ENCODE measurements around the gene TTYH2. TPM values are rescaled to one million over a fixed set of nuclear protein-coding genes. Genes with fewer than 3 reads are reported as not detected.

Gene TTYH2
- total RNA-seq, 3 donors from 2014 or later: 4.2 to 5.9 (median 5.6) TPM

GRCh38 chr17:74218436-74218835, 5.1 kb downstream of the TTYH2 start:
- Histone ChIP-seq H3K27ac (no peak overlapping the region), H3K9me3 (no peaks in the 10 kb centered on the region), H3K4me1 (no peaks in the 10 kb centered on the region), H3K4me3 (no peak overlapping the region), H3K36me3 (no peaks in the 10 kb centered on the region), H3K27me3 (no peaks in the 10 kb centered on the region)
- no peak for DNase-seq (ENCODE audit: low spot score in 2 of 2)
- intact Hi-C loops (cut with DNase I; ENCODE audit: low total_unique reads): no loop called here
- TF ChIP-seq CTCF (IDR thresholded peaks at IDR 0.05) (no peak), POLR2A (IDR thresholded peaks at IDR 0.05) (no peak), POLR2AphosphoS5 (IDR thresholded peaks at IDR 0.05) (no peak)

GRCh38 chr17:74219576-74220133, 6.3 kb downstream of the TTYH2 start:
- no peaks in the 10 kb centered on the region for H3K4me1 ChIP-seq
- no peak for TF ChIP-seq CTCF (IDR thresholded peaks at IDR 0.05)
- no peak for TF ChIP-seq POLR2AphosphoS5 (IDR thresholded peaks at IDR 0.05)
- TF ChIP-seq POLR2A (IDR thresholded peaks at IDR 0.05): no peak
- no peak overlapping the region for H3K27ac ChIP-seq
- H3K36me3 ChIP-seq: no peaks in the 10 kb centered on the region
- intact Hi-C loops (cut with DNase I; ENCODE audit: low total_unique reads): no loop called here
- DNase-seq (ENCODE audit: low spot score in 2 of 2): no peak
- H3K4me3 ChIP-seq: no peak overlapping the region
- no peaks in the 10 kb centered on the region for H3K27me3 ChIP-seq
- H3K9me3 ChIP-seq: no peaks in the 10 kb centered on the region

- no peak for DNase-seq (ENCODE audit: low spot score in 2 of 2)
- Histone ChIP-seq H3K27ac (no peak overlapping the region), H3K27me3 (no peaks in the 10 kb centered on the region), H3K4me3 (no peak overlapping the region), H3K36me3 (no peaks in the 10 kb centered on the region), H3K9me3 (no peaks in the 10 kb centered on the region), H3K4me1 (no peaks in the 10 kb centered on the region)
- intact Hi-C loops (cut with DNase I; ENCODE audit: low total_unique reads): no loop called here
- no peak for TF ChIP-seq POLR2A (IDR thresholded peaks at IDR 0.05)
- no peak for TF ChIP-seq CTCF (IDR thresholded peaks at IDR 0.05)
- TF ChIP-seq POLR2AphosphoS5 (IDR thresholded peaks at IDR 0.05): no peak
Measured at GRCh38 chr17:74220219-74220618, 6.8 kb downstream of the TTYH2 start.

- H3K36me3 ChIP-seq: no peaks in the 10 kb centered on the region
Measured at GRCh38 chr17:74220946-74221818, 7.8 kb downstream of the TTYH2 start.

More at GRCh38 chr17:74220946-74221818, 7.8 kb downstream of the TTYH2 start:
- Histone ChIP-seq H3K27ac (no peak overlapping the region), H3K9me3 (no peaks in the 10 kb centered on the region), H3K27me3 (no peaks in the 10 kb centered on the region), H3K4me1 (no peaks in the 10 kb centered on the region), H3K4me3 (no peak overlapping the region)
- no peak for DNase-seq (ENCODE audit: low spot score in 2 of 2)
- intact Hi-C loops (cut with DNase I; ENCODE audit: low total_unique reads): no loop called here
- TF ChIP-seq CTCF (IDR thresholded peaks at IDR 0.05) (no peak), POLR2A (IDR thresholded peaks at IDR 0.05) (no peak), POLR2AphosphoS5 (IDR thresholded peaks at IDR 0.05) (no peak)

All from breast epithelium (tissue), 4 donors.